Kidney epithelial cell (primary cell): ENCODE data around the gene TRRAP. TPM values are rescaled to one million over a fixed set of nuclear protein-coding genes. Genes with fewer than 3 reads are reported as not detected.

Source experiments
- DNase-seq: peaks from one replicate; pipeline ENCODE4 v3.0.0-alpha.2; 2010; ENCODE audit warnings: low read depth
- H3K27me3 ChIP-seq: 2 replicates; pipeline ENCODE4 v1.6.0; 2011; ENCODE audit warnings: low read length; ENCODE audit not compliant: control insufficient read depth, insufficient read depth
- H3K36me3 ChIP-seq: 2 replicates; pipeline ENCODE4 v1.5.1; 2011; ENCODE audit warnings: low read length; ENCODE audit not compliant: control insufficient read depth, insufficient read depth
- H3K4me3 ChIP-seq: 2 replicates; pipeline ENCODE4 v1.5.1; 2011; ENCODE audit warnings: low read depth, mild to moderate bottlenecking, control low read depth, low read length
- CTCF ChIP-seq: IDR thresholded peaks from 2 replicates; pipeline ENCODE4 v1.5.1; 2011; ENCODE audit warnings: mild to moderate bottlenecking, moderate library complexity, low read length, control low read depth, inconsistent platforms; ENCODE audit not compliant: insufficient read depth, poor library complexity, severe bottlenecking
- total RNA-seq: library from RNA; depleted of rRNA; stranded (reverse); fragments of >200 nt; gene quantifications from 2 replicates; pipeline ENCODE4 v1.2.3, GENCODE V29; 2015

Gene TRRAP
- total RNA-seq, 1 donor from 2014 or later: 35.1 TPM

GRCh38 chr7:98913612-98914011 is 35.3 kb downstream of the TRRAP start:
- Histone ChIP-seq H3K4me3 (no peak overlapping the region), H3K27me3 (no peaks in the 10 kb centered on the region), H3K36me3 (peaks cover 7% of the 10 kb centered on the region)
- no peak for TF ChIP-seq CTCF
- no peak for DNase-seq

GRCh38 chr7:98917331-98917730 is 39.0 kb downstream of the TRRAP start:
- DNase-seq: no peak
- peaks cover 7% of the 10 kb centered on the region for H3K36me3 ChIP-seq
- TF ChIP-seq CTCF: no peak
- no peaks in the 10 kb centered on the region for H3K27me3 ChIP-seq
- no peak overlapping the region for H3K4me3 ChIP-seq

- Histone ChIP-seq H3K36me3 (peaks cover 4% of the 10 kb centered on the region), H3K27me3 (no peaks in the 10 kb centered on the region), H3K4me3 (no peak overlapping the region)
- no peak for DNase-seq
- no peak for TF ChIP-seq CTCF
These were observed 43.5 kb downstream of the TRRAP start for GRCh38 chr7:98921608-98922372.

GRCh38 chr7:98922392-98923187 is 44.3 kb downstream of the TRRAP start:
- H3K27me3 ChIP-seq: no peaks in the 10 kb centered on the region
- DNase-seq: no peak
- H3K4me3 ChIP-seq: no peak overlapping the region
- no peak for TF ChIP-seq CTCF
- H3K36me3 ChIP-seq: peaks cover 3% of the 10 kb centered on the region

- H3K27me3 ChIP-seq: no peaks in the 10 kb centered on the region
- TF ChIP-seq CTCF: no peak
- H3K36me3 ChIP-seq: peaks cover 3% of the 10 kb centered on the region
- DNase-seq: no peak
- no peak overlapping the region for H3K4me3 ChIP-seq
These were observed 45.2 kb downstream of the TRRAP start for GRCh38 chr7:98923512-98923911.
